Endothelial cell (in vitro differentiated cells): ENCODE measurements around the gene TUBG2. TPM values are rescaled to one million over a fixed set of nuclear protein-coding genes. Genes with fewer than 3 reads are reported as not detected.

Experiments
- DNase-seq: peaks from one replicate; pipeline ENCODE4 v3.0.0; 2021; ENCODE audit warnings: low spot score
- H3K27ac Mint-ChIP-seq: one replicate; pipeline ENCODE4 v1.8.0; 2021; ENCODE audit warnings: mixed read lengths, inconsistent platforms; ENCODE audit not compliant: unreplicated experiment
- H3K27me3 Mint-ChIP-seq: one replicate; pipeline ENCODE4 v1.8.0; 2021; ENCODE audit warnings: mild to moderate bottlenecking, moderate library complexity, mixed read lengths, inconsistent platforms; ENCODE audit not compliant: unreplicated experiment
- H3K36me3 Mint-ChIP-seq: one replicate; pipeline ENCODE4 v1.8.0; 2021; ENCODE audit warnings: mild to moderate bottlenecking, low read depth, mixed read lengths, inconsistent platforms; ENCODE audit not compliant: unreplicated experiment
- H3K4me1 Mint-ChIP-seq: one replicate; pipeline ENCODE4 v1.8.0; 2021; ENCODE audit warnings: mild to moderate bottlenecking, mixed read lengths, inconsistent platforms; ENCODE audit not compliant: unreplicated experiment
- H3K4me3 Mint-ChIP-seq: one replicate; pipeline ENCODE4 v1.8.0; 2021; ENCODE audit warnings: mild to moderate bottlenecking, mixed read lengths, inconsistent platforms; ENCODE audit not compliant: unreplicated experiment
- H3K9me3 Mint-ChIP-seq: one replicate; pipeline ENCODE4 v1.8.0; 2021; ENCODE audit warnings: mixed read lengths, inconsistent platforms; ENCODE audit not compliant: unreplicated experiment
- total RNA-seq: library from RNA; stranded (reverse); fragmentation: NEBNext Ultra II Directional; extraction: Animal tissue kit (Norgen Biotek cat#: 25700); gene quantifications from one replicate; pipeline ENCODE4 v1.2.1, GENCODE V29; 2021; ENCODE audit not compliant: unreplicated experiment
- TF ChIP-seq, protein P1 (sequence below): fragments of 200-600 bp; sonication (generic); IDR thresholded peaks from one replicate; pipeline ENCODE4 v1.5.0; 2021; ENCODE audit warnings: antibody characterized with exemption; ENCODE audit not compliant: unreplicated experiment

TUBG2 gene
- total RNA-seq, 1 donor from 2014 or later: 19.7 TPM

DNA sequence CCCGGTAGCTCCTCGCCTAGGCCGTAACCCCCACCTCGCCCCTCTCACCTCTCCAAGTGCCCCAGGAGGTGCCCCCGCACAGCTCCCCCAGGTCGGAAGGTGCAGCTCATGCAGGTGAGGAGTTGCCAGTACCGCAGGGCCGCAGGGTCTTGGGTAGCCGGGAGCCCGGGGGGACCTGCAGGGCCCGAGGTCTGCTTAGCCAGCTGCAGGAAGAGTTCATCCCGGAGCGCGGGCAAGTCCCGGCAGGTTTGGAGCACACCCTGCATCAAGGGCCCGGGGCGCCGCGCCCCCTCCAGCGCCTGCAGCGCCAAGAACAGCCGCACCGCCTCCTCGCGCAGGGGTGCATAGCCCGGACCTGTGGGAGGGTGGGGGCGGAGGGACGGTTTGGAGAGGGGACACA lies 13.0 kb downstream of the TUBG2 start:
- Mint-ChIP-seq H3K9me3 (no peaks in the 10 kb centered on the region), H3K4me3 (peak overlapping the region; percentile 68), H3K27me3 (peaks cover 20% of the 10 kb centered on the region), H3K4me1 (peaks cover 10% of the 10 kb centered on the region), H3K27ac (no peak overlapping the region), H3K36me3 (peaks cover 27% of the 10 kb centered on the region)
- DNase-seq: no peak
- TF ChIP-seq, protein P1, sequence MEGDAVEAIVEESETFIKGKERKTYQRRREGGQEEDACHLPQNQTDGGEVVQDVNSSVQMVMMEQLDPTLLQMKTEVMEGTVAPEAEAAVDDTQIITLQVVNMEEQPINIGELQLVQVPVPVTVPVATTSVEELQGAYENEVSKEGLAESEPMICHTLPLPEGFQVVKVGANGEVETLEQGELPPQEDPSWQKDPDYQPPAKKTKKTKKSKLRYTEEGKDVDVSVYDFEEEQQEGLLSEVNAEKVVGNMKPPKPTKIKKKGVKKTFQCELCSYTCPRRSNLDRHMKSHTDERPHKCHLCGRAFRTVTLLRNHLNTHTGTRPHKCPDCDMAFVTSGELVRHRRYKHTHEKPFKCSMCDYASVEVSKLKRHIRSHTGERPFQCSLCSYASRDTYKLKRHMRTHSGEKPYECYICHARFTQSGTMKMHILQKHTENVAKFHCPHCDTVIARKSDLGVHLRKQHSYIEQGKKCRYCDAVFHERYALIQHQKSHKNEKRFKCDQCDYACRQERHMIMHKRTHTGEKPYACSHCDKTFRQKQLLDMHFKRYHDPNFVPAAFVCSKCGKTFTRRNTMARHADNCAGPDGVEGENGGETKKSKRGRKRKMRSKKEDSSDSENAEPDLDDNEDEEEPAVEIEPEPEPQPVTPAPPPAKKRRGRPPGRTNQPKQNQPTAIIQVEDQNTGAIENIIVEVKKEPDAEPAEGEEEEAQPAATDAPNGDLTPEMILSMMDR: no peak

DNA sequence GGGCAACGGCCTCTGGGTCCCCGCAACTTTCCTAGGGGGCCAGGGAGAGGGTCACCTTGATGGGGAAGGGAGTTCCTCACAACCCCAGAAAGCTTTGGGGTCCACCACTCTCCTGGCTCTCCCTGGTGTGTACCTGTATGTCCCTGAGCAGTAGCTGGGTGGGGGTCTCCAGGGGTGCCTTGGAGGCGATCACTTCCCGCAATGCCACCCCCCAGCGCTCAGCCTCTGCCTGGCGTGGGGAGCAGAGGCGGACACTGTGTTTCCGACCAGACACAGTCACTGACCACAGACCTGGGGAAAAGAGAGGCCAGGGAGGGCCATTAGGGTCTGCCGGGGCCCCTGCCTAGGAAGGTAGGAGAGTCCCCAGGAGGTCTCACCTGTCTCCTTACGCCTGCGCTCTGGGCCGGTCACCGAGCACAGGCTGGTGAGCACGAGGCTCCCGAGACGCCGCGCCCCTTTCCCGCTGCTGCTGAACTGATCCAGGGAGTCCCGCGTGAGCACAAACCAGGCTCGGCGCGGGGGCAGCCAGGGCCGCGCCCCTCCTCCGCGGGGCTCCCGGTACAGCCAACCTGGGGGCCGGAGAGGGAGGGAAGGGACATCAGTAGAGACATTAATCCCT lies 14.3 kb downstream of the TUBG2 start:
- Mint-ChIP-seq H3K36me3 (peaks cover 21% of the 10 kb centered on the region), H3K27me3 (peaks cover 21% of the 10 kb centered on the region), H3K4me1 (peaks cover 11% of the 10 kb centered on the region), H3K4me3 (no peak overlapping the region), H3K27ac (no peak overlapping the region), H3K9me3 (no peaks in the 10 kb centered on the region)
- TF ChIP-seq, protein P1: no peak
- DNase-seq: no peak

DNA sequence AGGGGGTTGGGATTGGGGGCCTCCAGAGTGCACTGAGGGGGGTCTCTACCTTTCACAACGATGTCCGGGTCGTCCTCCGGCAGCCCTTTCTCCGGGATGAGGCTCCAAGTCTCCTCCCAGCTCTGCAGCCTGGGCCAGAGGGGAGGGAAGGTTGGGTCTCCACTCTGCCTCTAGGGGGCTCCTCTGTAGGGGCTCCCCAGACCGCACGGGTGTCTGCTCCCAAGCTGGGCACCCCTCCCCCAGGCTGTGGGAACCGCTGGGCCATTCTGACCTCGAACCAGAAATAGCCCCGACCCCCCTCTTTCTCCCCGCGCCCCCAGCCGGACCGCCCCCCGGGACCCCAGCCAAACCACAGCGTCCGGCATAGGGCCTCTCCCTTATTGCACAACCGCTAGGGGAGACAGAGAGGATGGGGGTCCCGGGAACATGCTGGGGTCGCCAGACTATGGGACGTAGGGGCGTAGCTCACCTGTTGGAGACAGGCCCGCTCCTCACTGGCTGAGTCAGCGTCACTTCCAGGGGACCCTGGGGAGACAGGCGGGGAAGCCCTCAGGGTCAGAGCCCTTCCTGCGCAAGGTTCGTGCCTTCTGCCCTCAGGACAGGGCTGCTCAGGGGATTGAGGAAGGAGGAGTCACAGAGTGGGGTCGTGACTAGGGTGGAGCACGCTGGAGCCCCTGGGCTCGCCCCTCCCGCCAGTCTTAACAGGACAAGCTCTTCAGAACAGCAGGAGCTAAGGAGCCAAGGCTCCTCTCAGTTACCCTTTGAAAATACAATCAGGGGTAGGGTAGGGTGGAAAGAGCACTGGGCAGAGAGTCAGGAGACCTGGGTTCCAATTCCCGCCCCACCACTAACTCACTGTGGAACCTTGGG lies 15.0 kb downstream of the TUBG2 start:
- Mint-ChIP-seq H3K36me3 (peaks cover 15% of the 10 kb centered on the region), H3K9me3 (no peaks in the 10 kb centered on the region), H3K27me3 (peaks cover 20% of the 10 kb centered on the region), H3K4me3 (peak overlapping the region; percentile 51), H3K4me1 (peaks cover 16% of the 10 kb centered on the region), H3K27ac (no peak overlapping the region)
- peak; percentile 48 for DNase-seq
- TF ChIP-seq, protein P1: peak; percentile 44

DNA sequence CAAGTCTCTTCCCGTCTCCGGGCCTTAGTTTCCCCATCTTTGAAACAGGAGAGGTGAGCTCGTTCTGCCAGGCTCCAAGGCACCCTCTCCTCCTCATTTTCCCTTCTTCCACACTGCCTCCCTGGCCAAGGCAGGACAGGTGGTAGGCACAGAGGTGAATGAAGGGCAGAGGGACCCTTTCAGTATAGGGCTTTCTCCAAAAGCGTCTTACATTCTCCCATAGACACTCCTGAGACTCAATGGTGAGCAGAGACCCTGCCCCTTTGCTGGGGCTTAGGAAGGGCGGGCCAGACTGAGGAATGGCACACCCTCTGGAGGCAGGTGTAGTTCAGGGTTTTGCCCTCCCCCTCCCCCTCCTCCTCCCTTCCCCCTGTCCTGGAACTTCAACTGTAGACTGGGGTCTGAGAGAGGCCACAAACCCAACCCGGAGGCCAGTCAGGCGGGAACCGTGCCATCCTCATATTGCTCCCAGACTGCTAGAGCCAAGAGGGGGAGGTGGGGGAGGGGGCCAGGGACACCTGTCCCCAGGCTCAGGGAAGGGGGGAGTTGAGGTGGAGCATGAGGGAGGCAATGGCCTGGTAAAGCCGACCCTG lies 15.8 kb downstream of the TUBG2 start:
- no peak overlapping the region for H3K27ac Mint-ChIP-seq
- TF ChIP-seq, protein P1: no peak
- H3K4me1 Mint-ChIP-seq: peaks cover 17% of the 10 kb centered on the region
- DNase-seq: no peak
- H3K9me3 Mint-ChIP-seq: no peaks in the 10 kb centered on the region
- peaks cover 19% of the 10 kb centered on the region for H3K27me3 Mint-ChIP-seq
- peaks cover 12% of the 10 kb centered on the region for H3K36me3 Mint-ChIP-seq
- H3K4me3 Mint-ChIP-seq: peak overlapping the region; percentile 83
